H7 (cell line): ENCODE results near the gene GPR18. TPM values are rescaled to one million over a fixed set of nuclear protein-coding genes. Genes with fewer than 3 reads are reported as not detected.

Experiments
- DNase-seq: peaks from one replicate; pipeline ENCODE4 v3.0.0; 2012
- H3K27me3 ChIP-seq: 2 replicates; pipeline ENCODE4 v1.6.0; 2011; ENCODE audit warnings: mild to moderate bottlenecking, low read length; ENCODE audit not compliant: control insufficient read depth, insufficient read depth
- H3K36me3 ChIP-seq: replicated peaks from 2 replicates; pipeline ENCODE4 v1.5.1; 2011; ENCODE audit warnings: low read length; ENCODE audit not compliant: control insufficient read depth, insufficient read depth
- H3K4me3 ChIP-seq: 2 replicates; pipeline ENCODE4 v1.5.1; 2011; ENCODE audit warnings: low read depth, mild to moderate bottlenecking, control low read depth, low read length, moderate library complexity; ENCODE audit not compliant: insufficient read depth
- total RNA-seq: library from RNA; depleted of rRNA; stranded (reverse); fragments of >200 nt; shearing (Covaris generic); gene quantifications from 2 replicates; pipeline ENCODE4 v1.2.3, GENCODE V29; 2014

Gene GPR18
- total RNA-seq, 1 experiment from 2014 or later: 0.10 TPM

DNA sequence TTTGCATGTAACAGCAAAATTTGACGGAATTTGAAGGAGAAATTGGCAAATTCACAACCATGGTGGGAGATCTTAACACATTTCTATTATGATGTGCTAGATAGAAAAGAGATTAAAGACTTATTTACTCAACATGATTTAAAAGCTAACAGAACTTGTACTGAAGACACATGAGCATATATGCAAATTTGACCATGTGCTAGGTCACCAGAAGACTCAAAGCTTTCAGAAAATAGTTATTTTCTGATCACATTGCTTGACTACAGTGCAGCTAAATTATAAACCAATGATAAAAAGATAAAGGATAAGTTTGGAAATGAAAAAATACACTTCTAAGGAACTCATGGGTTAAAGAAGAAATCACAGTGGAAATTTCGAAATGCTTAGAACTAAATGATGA lies 39.9 kb upstream of the GPR18 start:
- Histone ChIP-seq H3K4me3 (no peak overlapping the region), H3K36me3 (no peaks in the 10 kb centered on the region), H3K27me3 (no peaks in the 10 kb centered on the region)
- no peak for DNase-seq

DNA sequence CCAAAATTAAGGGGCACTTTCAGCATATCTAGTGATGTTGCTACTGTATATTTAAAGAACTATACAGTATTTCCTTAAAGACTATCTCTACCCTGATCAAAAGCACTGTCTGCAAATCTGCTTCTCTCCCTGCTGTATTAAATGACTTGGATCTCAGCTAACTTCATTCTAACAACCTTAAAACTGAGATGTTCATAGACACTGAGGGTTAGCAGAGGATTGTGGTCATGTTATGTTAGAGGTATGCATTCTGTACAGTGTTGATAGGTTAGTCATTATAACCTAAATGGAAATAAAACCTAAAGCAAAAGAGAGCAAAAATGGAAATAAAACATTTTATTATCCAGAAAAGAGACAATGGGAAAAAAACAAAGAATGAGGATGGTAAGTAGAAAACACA lies 39.2 kb upstream of the GPR18 start:
- no peak for DNase-seq
- Histone ChIP-seq H3K36me3 (no peaks in the 10 kb centered on the region), H3K4me3 (no peak overlapping the region), H3K27me3 (no peaks in the 10 kb centered on the region)

DNA sequence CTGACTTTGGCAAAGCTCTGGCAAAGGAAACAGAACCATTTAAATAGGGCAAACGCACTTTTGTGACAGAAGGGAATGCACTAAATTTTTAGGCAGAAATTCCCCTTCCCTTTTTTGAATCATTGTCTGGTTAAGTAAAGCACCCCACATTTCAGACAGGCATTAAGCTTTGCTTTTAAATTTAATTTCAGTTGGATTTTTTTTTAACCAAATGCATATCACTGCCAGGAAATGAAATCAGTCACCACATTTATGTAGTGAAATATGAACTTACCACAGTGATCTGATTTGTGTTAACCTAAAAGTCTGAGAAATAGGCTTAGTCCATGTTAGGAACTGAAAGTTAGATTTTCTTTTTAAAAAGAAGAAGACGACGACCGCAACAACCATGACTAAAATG lies 38.2 kb upstream of the GPR18 start:
- no peak for DNase-seq
- no peaks in the 10 kb centered on the region for H3K36me3 ChIP-seq
- H3K27me3 ChIP-seq: no peaks in the 10 kb centered on the region
- H3K4me3 ChIP-seq: no peak overlapping the region

DNA sequence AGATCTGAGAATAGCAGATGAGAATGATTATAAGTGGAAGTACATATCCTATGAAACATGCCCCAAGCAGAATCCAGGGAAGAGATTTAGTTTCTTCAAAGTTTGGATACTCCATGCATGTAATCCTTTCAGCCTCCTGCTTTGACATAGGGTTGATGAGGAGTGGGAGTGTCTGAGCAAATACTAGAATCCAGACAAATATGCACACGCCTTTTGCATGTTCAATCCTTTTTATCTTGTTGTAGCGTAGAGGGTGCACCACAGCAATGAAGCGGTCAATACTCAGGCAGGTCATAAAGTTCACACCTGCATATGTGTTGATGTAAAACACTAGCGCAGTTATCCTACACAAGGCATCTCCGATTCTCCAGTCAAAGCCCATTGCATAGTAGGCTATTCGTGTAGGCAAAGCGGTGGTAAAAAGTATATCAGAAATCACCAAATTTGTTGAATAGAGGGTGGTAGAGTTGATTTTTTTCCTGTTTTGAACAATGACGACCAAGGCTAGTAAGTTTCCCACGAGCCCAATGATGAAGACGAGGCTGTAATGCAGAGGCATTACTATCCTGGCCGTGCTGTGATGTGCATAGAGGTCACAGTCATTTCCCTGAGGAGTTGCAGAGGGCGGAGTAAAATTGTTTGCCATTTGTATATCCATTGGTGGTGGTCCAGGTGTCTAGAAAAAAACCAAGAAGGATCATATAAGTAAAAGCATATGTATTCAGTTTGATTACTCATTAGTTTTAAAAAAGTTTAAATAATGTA lies 37.5 kb upstream of the GPR18 start:
- Histone ChIP-seq H3K36me3 (no peaks in the 10 kb centered on the region), H3K27me3 (no peaks in the 10 kb centered on the region), H3K4me3 (no peak overlapping the region)
- no peak for DNase-seq

DNA sequence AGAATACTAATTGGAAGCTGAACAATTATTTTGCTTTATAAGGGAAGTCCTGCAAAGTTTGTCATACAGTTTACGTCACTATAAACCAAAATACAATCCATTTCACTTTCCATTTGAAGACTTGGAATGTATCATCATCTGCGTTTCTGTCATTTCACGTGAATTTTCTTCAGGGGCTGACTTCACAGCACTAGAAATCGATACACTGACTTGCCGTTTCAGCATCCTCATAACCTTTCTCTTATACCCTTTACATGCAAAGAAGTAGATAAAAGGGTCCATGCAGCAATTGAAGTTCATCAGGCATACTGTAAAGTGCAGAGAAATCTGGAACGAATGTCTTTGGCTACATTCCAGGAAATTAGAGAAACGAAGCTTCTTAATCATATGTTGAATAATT lies 36.8 kb upstream of the GPR18 start:
- Histone ChIP-seq H3K4me3 (no peak overlapping the region), H3K36me3 (no peaks in the 10 kb centered on the region), H3K27me3 (no peaks in the 10 kb centered on the region)
- DNase-seq: no peak

DNA sequence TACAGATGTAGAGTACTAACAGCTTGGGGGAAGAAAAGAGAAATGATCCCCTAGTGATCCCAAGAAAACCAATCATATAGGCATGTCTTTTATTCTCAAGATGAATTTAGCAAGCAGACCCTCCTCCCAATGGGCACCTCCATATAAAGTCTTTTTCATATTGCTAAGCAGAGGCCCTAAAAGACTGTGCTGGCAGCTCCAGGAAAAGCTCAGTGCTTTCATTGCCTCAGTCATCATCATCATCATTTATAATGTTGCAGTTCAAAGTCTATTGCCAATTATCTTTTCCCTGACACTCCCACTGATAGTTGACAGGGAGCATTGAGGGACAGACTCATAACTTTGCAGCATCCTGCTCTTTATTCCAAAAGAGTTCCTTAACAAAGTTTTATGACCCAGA lies 36.0 kb upstream of the GPR18 start:
- no peak for DNase-seq
- Histone ChIP-seq H3K27me3 (no peaks in the 10 kb centered on the region), H3K36me3 (no peaks in the 10 kb centered on the region), H3K4me3 (no peak overlapping the region)

DNA sequence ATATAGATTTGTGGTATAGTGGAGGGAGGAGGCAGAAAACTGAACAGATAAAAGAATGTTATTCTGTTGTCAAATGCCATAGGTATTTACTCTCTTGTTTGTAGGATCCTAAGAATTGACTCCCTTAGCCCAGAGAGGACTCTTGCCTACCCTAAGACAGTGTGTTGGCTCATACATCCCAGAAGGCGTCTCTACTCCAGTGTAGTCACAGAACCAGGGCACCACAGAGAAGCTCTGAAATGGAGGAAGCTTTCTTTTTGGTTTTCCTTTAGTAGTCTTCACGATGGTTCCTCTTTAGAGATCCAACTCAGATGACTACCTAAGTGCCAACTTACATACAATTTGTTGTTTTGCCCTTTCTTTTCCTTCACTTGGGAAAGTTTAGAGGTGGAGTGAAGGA lies 35.0 kb upstream of the GPR18 start:
- H3K27me3 ChIP-seq: no peaks in the 10 kb centered on the region
- H3K36me3 ChIP-seq: no peaks in the 10 kb centered on the region
- no peak for DNase-seq
- no peak overlapping the region for H3K4me3 ChIP-seq

DNA sequence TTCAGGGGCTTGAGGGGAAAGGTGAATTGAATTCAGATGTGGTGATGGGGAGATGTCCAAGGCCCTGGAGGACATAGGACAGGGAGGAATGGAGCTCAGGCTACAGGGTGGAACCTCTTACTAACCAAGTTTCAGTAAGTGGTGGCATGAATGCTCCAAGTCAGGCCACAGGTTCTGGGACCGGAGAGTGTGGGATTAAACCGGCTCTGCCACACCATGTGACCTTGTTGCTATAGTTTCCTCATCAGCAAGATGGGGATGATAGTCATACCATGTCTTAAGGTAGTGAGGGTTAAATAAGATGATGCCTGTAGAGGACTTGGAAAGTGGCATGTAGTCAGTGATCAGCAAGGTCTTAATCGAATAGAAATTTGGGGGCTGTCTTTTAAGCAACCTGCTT lies 32.7 kb upstream of the GPR18 start:
- Histone ChIP-seq H3K27me3 (no peaks in the 10 kb centered on the region), H3K36me3 (no peaks in the 10 kb centered on the region), H3K4me3 (no peak overlapping the region)
- DNase-seq: no peak

DNA sequence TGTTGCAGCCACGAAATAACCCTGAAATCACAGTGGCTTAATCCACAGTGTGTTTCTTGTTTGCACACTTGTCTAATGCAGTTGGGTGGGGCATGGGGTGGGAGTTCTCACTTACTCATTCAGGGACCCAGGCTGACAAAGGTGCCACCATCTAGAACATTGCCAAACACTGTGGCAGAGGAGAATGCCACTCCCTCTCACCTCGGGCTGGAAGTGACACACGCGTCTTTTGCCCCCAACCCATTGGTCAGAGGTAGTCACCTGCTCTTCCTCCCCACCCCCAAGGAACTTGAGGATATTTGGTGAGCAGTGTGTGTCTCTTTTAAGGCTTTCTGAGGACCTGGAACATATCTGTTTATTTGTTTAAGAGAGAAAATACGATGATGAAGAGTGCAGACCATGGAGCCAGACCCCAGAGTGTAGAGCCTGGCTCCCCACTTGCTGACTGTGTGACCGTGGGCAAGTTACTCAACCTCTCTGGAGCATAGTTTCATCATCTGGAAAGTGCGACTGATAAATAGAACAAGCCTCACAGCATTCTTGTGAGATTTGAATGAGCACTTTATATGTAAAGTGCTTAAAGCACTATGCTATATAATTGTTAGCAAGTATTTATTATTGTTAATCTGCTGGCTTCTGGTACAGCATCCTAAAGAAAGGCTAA lies 31.6 kb upstream of the GPR18 start:
- Histone ChIP-seq H3K36me3 (no peaks in the 10 kb centered on the region), H3K27me3 (no peaks in the 10 kb centered on the region), H3K4me3 (no peak overlapping the region)
- DNase-seq: no peak

DNA sequence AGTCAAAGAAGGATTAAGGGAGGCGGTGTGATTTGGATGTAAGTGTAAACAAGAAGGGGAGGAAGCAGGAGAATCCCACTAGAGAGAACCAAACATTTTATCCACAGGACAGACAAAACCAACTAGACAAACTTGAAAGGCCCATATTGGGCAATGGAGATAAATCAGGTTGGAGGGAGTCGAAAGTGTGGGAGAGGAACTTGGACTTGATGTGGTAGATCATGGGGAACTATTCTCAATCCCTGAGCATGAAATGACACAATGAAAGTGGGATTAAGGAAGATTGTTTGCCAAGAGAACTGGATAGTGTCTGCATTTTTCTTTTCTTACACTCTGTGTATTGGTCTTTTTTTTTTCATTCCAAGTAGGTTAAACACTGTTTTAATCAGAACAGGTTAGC lies 31.1 kb upstream of the GPR18 start:
- no peak for DNase-seq
- H3K4me3 ChIP-seq: no peak overlapping the region
- no peaks in the 10 kb centered on the region for H3K27me3 ChIP-seq
- H3K36me3 ChIP-seq: no peaks in the 10 kb centered on the region

DNA sequence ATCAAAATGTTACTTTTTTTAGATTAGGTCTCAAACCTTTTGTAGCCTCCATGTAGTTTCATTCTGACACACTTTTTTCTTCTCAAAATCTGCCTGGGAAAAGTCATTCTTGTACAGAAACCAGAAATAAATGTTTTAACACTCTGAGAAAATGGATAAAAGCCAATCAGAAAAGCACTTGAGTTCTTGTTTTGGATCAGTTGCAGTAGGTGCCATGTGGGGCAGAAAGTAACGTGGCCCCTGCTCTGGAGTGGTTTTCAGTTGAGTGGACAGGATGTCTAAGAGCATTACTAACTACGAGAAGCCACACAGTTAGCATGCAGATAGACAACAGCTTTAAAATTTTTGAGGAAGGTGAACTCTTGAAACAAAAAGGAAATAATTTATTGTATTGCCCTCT lies 29.9 kb upstream of the GPR18 start:
- Histone ChIP-seq H3K27me3 (no peaks in the 10 kb centered on the region), H3K4me3 (no peak overlapping the region), H3K36me3 (no peaks in the 10 kb centered on the region)
- DNase-seq: no peak

DNA sequence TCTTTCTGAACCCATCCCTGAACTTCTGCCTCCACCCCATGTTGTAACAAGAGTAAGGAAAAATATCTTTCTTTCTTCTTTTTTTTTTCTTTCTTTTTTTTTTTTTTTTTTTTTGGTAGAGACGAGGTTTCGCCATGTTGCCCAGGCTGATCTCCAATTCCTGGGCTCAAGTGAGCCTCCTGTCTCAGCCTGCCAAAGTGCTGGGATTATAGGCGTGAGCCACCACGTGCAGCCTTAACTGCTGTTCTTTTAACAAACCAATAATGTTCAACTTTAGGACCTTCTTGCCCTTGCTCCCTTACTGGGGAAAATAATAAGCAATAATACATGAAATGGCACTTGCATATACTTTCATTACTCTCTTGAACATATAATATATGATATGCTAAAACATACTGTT lies 29.4 kb upstream of the GPR18 start:
- Histone ChIP-seq H3K4me3 (no peak overlapping the region), H3K27me3 (no peaks in the 10 kb centered on the region), H3K36me3 (no peaks in the 10 kb centered on the region)
- DNase-seq: no peak

DNA sequence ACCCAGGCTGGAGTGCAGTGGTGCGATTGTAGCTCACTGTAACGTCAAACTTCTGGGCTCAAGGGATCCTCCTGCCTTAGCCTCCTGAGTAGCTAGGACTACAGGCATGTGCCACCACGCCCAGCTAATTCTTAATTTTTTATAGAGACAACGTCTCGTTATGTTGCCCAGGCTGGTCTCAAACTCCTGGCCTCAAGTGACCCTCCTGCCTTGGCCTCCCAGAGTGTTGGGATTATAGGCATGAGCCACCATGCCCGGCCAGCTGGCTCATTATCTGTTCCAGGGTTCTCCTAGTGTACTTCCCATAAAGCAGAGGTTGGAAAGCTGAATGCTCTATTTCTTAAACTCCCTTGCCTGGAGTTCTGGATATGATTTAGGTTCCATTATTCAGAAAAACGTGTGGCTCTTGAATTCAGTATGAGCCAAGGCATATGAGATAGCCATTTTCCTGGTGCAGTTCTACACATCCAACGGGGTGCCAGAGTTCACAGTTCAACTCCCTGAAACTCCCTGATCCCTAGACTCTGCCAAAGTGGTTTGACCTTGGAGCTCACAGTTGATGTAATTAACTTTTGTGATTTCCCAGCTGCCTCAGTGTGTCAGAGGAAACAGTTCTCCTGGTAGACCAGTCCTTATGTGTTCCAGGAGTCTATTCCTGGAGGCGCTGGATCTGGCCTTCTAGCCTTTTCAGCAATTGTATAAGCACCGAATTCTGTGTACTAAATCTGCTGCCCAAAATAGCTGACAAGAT lies 27.4 kb upstream of the GPR18 start:
- Histone ChIP-seq H3K36me3 (no peaks in the 10 kb centered on the region), H3K4me3 (no peak overlapping the region), H3K27me3 (no peaks in the 10 kb centered on the region)
- no peak for DNase-seq

DNA sequence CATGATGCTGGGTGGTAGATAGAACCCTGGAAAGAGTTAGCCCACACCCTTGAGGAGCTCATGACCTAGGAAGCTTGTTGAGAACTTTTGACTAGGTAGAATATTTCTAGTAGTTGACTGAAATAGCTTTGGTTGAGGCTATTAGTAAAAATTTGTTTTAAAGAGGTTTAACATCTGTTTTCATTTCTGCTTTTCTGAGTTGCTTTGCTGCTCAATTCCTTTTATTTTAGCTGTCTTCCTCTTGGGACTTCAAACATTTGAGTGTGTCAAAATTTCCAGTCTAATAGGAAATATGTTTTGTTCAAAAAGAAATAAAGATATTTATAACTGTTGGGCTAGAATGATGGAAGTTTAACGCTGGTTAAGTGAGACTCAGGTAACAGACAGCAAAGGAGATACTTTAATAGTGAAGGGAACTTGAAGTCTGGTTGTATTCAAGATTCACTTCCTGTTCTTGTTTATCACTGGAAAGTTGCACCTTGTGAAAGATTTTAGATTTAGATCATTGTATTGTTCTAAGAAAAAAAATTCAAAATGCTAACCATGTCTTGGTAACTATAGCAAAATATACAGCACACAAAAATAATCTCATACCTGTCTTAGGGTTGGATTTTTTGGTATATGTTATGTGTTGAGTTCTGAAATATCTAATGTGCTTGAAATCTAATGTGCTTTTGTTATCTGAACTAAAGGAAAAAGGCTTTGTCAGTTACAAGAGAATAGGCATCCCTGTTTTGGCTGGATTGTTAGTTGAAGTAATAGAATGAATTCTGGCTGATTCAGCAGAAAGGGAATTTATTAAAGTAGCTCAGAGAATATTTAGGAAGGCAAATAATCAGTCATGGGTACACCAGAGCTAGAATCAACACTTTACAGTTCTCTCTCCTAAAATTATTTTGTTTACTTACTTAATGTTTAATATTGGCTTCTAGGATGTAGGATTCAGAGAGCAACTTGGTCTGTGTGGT lies 24.4 kb upstream of the GPR18 start:
- no peak overlapping the region for H3K4me3 ChIP-seq
- no peaks in the 10 kb centered on the region for H3K27me3 ChIP-seq
- H3K36me3 ChIP-seq: no peaks in the 10 kb centered on the region; the same call in 1 of the 2 replicates
- DNase-seq: no peak
